Activated naive CD8-positive, alpha-beta T cell treated with anti-CD3 and anti-CD28 coated beads for 36 hours (primary cell): Measurements from ENCODE around the gene C2CD5. TPM values are rescaled to one million over a fixed set of nuclear protein-coding genes. Genes with fewer than 3 reads are reported as not detected.
"Not testable (repeated sequence)": the region's sequence is repeated elsewhere in the genome, so short reads cannot be mapped to it uniquely, and the experiment has no call there.

Experiments
- DNase-seq: peaks from one replicate; pipeline ENCODE4 v3.0.0; 2021
- H3K27ac Mint-ChIP-seq: one replicate; pipeline ENCODE4 v1.8.0; 2022; ENCODE audit warnings: mild to moderate bottlenecking, moderate library complexity, mixed read lengths
- H3K27me3 Mint-ChIP-seq: one replicate; pipeline ENCODE4 v1.8.0; 2022; ENCODE audit warnings: mild to moderate bottlenecking, mixed read lengths
- H3K36me3 Mint-ChIP-seq: one replicate; pipeline ENCODE4 v1.8.0; 2021; ENCODE audit warnings: mild to moderate bottlenecking, mixed read lengths
- H3K4me1 Mint-ChIP-seq: one replicate; pipeline ENCODE4 v1.8.0; 2021; ENCODE audit warnings: mixed read lengths
- H3K4me3 Mint-ChIP-seq: one replicate; pipeline ENCODE4 v1.8.0; 2022; ENCODE audit warnings: mild to moderate bottlenecking, moderate library complexity, mixed read lengths
- H3K9me3 Mint-ChIP-seq: one replicate; pipeline ENCODE4 v1.8.0; 2022; ENCODE audit warnings: mixed read lengths
- total RNA-seq, 2 experiments: library from RNA; stranded (reverse); gene quantifications; one replicate each; pipeline ENCODE4 v1.2.3, GENCODE V29; 2021

C2CD5 gene
- total RNA-seq, 2 experiments from 2014 or later, result 29.7 to 31.1 TPM

- H3K4me3 Mint-ChIP-seq, result no peak overlapping the region
- no peaks in the 10 kb centered on the region for H3K27me3 Mint-ChIP-seq
- H3K4me1 Mint-ChIP-seq, result peaks cover 17% of the 10 kb centered on the region
- no peak for DNase-seq
- H3K9me3 Mint-ChIP-seq, result no peaks in the 10 kb centered on the region
- no peak overlapping the region for H3K27ac Mint-ChIP-seq
- peaks cover 13% of the 10 kb centered on the region for H3K36me3 Mint-ChIP-seq
Observed at GRCh38 chr12:22476133-22476532, 68.2 kb downstream of the C2CD5 start.

GRCh38 chr12:22474970-22475720, 69.2 kb downstream of the C2CD5 start:
- H3K4me1 Mint-ChIP-seq, result peaks cover 17% of the 10 kb centered on the region
- peaks cover 16% of the 10 kb centered on the region for H3K36me3 Mint-ChIP-seq
- no peak overlapping the region for H3K4me3 Mint-ChIP-seq
- no peaks in the 10 kb centered on the region for H3K27me3 Mint-ChIP-seq
- H3K27ac Mint-ChIP-seq, result no peak overlapping the region
- no peaks in the 10 kb centered on the region for H3K9me3 Mint-ChIP-seq
- DNase-seq, result no peak

GRCh38 chr12:22473212-22473611, 71.1 kb downstream of the C2CD5 start:
- no peaks in the 10 kb centered on the region for H3K27me3 Mint-ChIP-seq
- H3K4me1 Mint-ChIP-seq, result peaks cover 20% of the 10 kb centered on the region
- no peaks in the 10 kb centered on the region for H3K9me3 Mint-ChIP-seq
- DNase-seq, result no peak
- peak overlapping the region; percentile 6 for H3K27ac Mint-ChIP-seq
- no peak overlapping the region for H3K4me3 Mint-ChIP-seq
- peaks cover 21% of the 10 kb centered on the region for H3K36me3 Mint-ChIP-seq

GRCh38 chr12:22467190-22467589, 77.2 kb downstream of the C2CD5 start:
- no peak overlapping the region for H3K27ac Mint-ChIP-seq
- H3K4me1 Mint-ChIP-seq, result peaks cover 5% of the 10 kb centered on the region
- H3K27me3 Mint-ChIP-seq, result no peaks in the 10 kb centered on the region
- peaks cover 12% of the 10 kb centered on the region for H3K36me3 Mint-ChIP-seq
- DNase-seq, result no peak
- H3K4me3 Mint-ChIP-seq, result no peak overlapping the region
- H3K9me3 Mint-ChIP-seq, result no peaks in the 10 kb centered on the region

GRCh38 chr12:22463306-22463705, 81.0 kb downstream of the C2CD5 start:
- H3K4me3 Mint-ChIP-seq, result no peak overlapping the region
- no peaks in the 10 kb centered on the region for H3K9me3 Mint-ChIP-seq
- no peak for DNase-seq
- H3K27ac Mint-ChIP-seq, result no peak overlapping the region
- H3K4me1 Mint-ChIP-seq, result no peaks in the 10 kb centered on the region
- peaks cover 7% of the 10 kb centered on the region for H3K36me3 Mint-ChIP-seq
- H3K27me3 Mint-ChIP-seq, result no peaks in the 10 kb centered on the region

GRCh38 chr12:22461786-22462185, 82.6 kb downstream of the C2CD5 start:
- H3K4me1 Mint-ChIP-seq, result no peaks in the 10 kb centered on the region
- no peak overlapping the region for H3K27ac Mint-ChIP-seq
- DNase-seq, result no peak
- H3K27me3 Mint-ChIP-seq, result no peaks in the 10 kb centered on the region
- peaks cover 11% of the 10 kb centered on the region for H3K36me3 Mint-ChIP-seq
- H3K9me3 Mint-ChIP-seq, result no peaks in the 10 kb centered on the region
- no peak overlapping the region for H3K4me3 Mint-ChIP-seq

GRCh38 chr12:22459838-22460490, 84.4 kb downstream of the C2CD5 start:
- Mint-ChIP-seq H3K27ac (no peak overlapping the region), H3K36me3 (peaks cover 8% of the 10 kb centered on the region), H3K4me3 (no peak overlapping the region), H3K4me1 (no peaks in the 10 kb centered on the region), H3K9me3 (no peaks in the 10 kb centered on the region), H3K27me3 (no peaks in the 10 kb centered on the region)
- no peak for DNase-seq

GRCh38 chr12:22458298-22458937, 85.9 kb downstream of the C2CD5 start:
- no peak overlapping the region for H3K4me3 Mint-ChIP-seq
- H3K27ac Mint-ChIP-seq, result no peak overlapping the region
- no peak for DNase-seq
- H3K9me3 Mint-ChIP-seq, result no peaks in the 10 kb centered on the region
- H3K36me3 Mint-ChIP-seq, result peaks cover 8% of the 10 kb centered on the region
- H3K27me3 Mint-ChIP-seq, result no peaks in the 10 kb centered on the region
- no peaks in the 10 kb centered on the region for H3K4me1 Mint-ChIP-seq

GRCh38 chr12:22457085-22457484, 87.3 kb downstream of the C2CD5 start:
- Mint-ChIP-seq H3K36me3 (peaks cover 10% of the 10 kb centered on the region), H3K4me3 (no peak overlapping the region), H3K27me3 (no peaks in the 10 kb centered on the region), H3K9me3 (no peaks in the 10 kb centered on the region), H3K27ac (no peak overlapping the region), H3K4me1 (no peaks in the 10 kb centered on the region)
- no peak for DNase-seq

- no peak for DNase-seq
- no peak overlapping the region for H3K4me3 Mint-ChIP-seq
- H3K36me3 Mint-ChIP-seq, result peaks cover 10% of the 10 kb centered on the region
- H3K9me3 Mint-ChIP-seq, result no peaks in the 10 kb centered on the region
- no peak overlapping the region for H3K27ac Mint-ChIP-seq
- H3K27me3 Mint-ChIP-seq, result no peaks in the 10 kb centered on the region
- H3K4me1 Mint-ChIP-seq, result no peaks in the 10 kb centered on the region
Observed at GRCh38 chr12:22453511-22453910, 90.8 kb downstream of the C2CD5 start.

- H3K27ac Mint-ChIP-seq, result no peak overlapping the region
- H3K27me3 Mint-ChIP-seq, result no peaks in the 10 kb centered on the region
- peaks cover 2% of the 10 kb centered on the region for H3K4me1 Mint-ChIP-seq
- peaks cover 3% of the 10 kb centered on the region for H3K36me3 Mint-ChIP-seq
- no peaks in the 10 kb centered on the region for H3K9me3 Mint-ChIP-seq
- H3K4me3 Mint-ChIP-seq, result no peak overlapping the region
- DNase-seq, result no peak
Observed at GRCh38 chr12:22447223-22447622, 97.1 kb downstream of the C2CD5 start.

GRCh38 chr12:22444317-22444665, 100.1 kb downstream of the C2CD5 start:
- H3K4me1 Mint-ChIP-seq, DNase-seq, H3K4me3 Mint-ChIP-seq, H3K27ac Mint-ChIP-seq, H3K27me3 Mint-ChIP-seq, H3K36me3 Mint-ChIP-seq, H3K9me3 Mint-ChIP-seq: not testable (repeated sequence)

GRCh38 chr12:22443379-22444316, 100.7 kb downstream of the C2CD5 start:
- no peaks in the 10 kb centered on the region for H3K9me3 Mint-ChIP-seq
- no peak overlapping the region for H3K4me3 Mint-ChIP-seq
- peak; percentile 24 for DNase-seq
- H3K36me3 Mint-ChIP-seq, result peaks cover 1% of the 10 kb centered on the region
- H3K27ac Mint-ChIP-seq, result no peak overlapping the region
- peaks cover 3% of the 10 kb centered on the region for H3K4me1 Mint-ChIP-seq
- H3K27me3 Mint-ChIP-seq, result no peaks in the 10 kb centered on the region

- no peak overlapping the region for H3K4me3 Mint-ChIP-seq
- peaks cover 10% of the 10 kb centered on the region for H3K4me1 Mint-ChIP-seq
- H3K9me3 Mint-ChIP-seq, result no peaks in the 10 kb centered on the region
- no peaks in the 10 kb centered on the region for H3K27me3 Mint-ChIP-seq
- DNase-seq, result no peak
- H3K27ac Mint-ChIP-seq, result no peak overlapping the region
- H3K36me3 Mint-ChIP-seq, result no peaks in the 10 kb centered on the region
Observed at GRCh38 chr12:22437031-22437806, 107.1 kb downstream of the C2CD5 start.
